Naive thymus-derived CD8-positive, alpha-beta T cell (primary cell): Measurements from ENCODE around the gene UNC93B1. TPM values are rescaled to one million over a fixed set of nuclear protein-coding genes. Genes with fewer than 3 reads are reported as not detected.

Source experiments
- ATAC-seq, 2 donors: fragments of 150-1000 bp; cut with Tn5 transposase in 1 of 2; sonication (Bioruptor Pico), chemical (Tn5 transposase) in 1 of 2; 1 replicate in 1 of 2; 2 replicates in 1 of 2; pipeline ENCODE4 v1.10.0; 2021; ENCODE audit warnings: mild to moderate bottlenecking in 2 of 2, moderate library complexity in 2 of 2
- POLR2A ChIA-PET: fragments of 350-600 bp; sonication (Branson Sonifier 250); formaldehyde crosslinking; loops from one replicate; lab custom pipeline; 2021; ENCODE audit warnings: antibody characterized with exemption; lab: Charles Lee
- DNase-seq, 10 donors: peaks; one replicate each; pipeline versions ENCODE4 v3.0.0 to v3.0.0-alpha.2; 2020 to 2022
- H3K27ac Mint-ChIP-seq, 10 donors: one replicate each; pipeline ENCODE4 v1.8.0; 2020 to 2022; ENCODE audit warnings: mild to moderate bottlenecking in 10 of 10, mixed read lengths in 10 of 10, moderate library complexity in 4 of 10, inconsistent platforms in 1 of 10
- H3K27me3 Mint-ChIP-seq, 5 donors: one replicate each; pipeline ENCODE4 v1.8.0; 2021 to 2022; ENCODE audit warnings: mixed read lengths in 5 of 5
- H3K36me3 Mint-ChIP-seq, 3 donors: one replicate each; pipeline ENCODE4 v1.8.0; 2020 to 2022; ENCODE audit warnings: mixed read lengths in 3 of 3, mild to moderate bottlenecking in 2 of 3, inconsistent platforms in 1 of 3
- H3K4me1 Mint-ChIP-seq, 4 donors: one replicate each; pipeline ENCODE4 v1.8.0; 2021 to 2022; ENCODE audit warnings: mixed read lengths in 4 of 4
- H3K4me3 Mint-ChIP-seq, 10 donors: one replicate each; pipeline ENCODE4 v1.8.0; 2020 to 2022; ENCODE audit warnings: mild to moderate bottlenecking in 10 of 10, mixed read lengths in 10 of 10, moderate library complexity in 6 of 10, inconsistent platforms in 1 of 10
- H3K9me3 Mint-ChIP-seq, 9 donors: one replicate each; pipeline ENCODE4 v1.8.0; 2020 to 2022; ENCODE audit warnings: mixed read lengths in 9 of 9, mild to moderate bottlenecking in 3 of 9, inconsistent platforms in 1 of 9, moderate library complexity in 1 of 9
- polyA plus RNA-seq, 3 donors: library from polyadenylated mRNA; unstranded; fragments of 300-500 nt; fragmentation: Illumina TruSeq; gene quantifications; one replicate each; pipeline ENCODE4 v1.2.3, GENCODE V29; 2021
- total RNA-seq, 8 experiments: library from RNA in 2 of 8; stranded (reverse) in 2 of 8; gene quantifications; one replicate each; pipeline ENCODE4 v1.2.3 and lab custom pipeline; 2021 to 2026

The UNC93B1 gene, protein sequence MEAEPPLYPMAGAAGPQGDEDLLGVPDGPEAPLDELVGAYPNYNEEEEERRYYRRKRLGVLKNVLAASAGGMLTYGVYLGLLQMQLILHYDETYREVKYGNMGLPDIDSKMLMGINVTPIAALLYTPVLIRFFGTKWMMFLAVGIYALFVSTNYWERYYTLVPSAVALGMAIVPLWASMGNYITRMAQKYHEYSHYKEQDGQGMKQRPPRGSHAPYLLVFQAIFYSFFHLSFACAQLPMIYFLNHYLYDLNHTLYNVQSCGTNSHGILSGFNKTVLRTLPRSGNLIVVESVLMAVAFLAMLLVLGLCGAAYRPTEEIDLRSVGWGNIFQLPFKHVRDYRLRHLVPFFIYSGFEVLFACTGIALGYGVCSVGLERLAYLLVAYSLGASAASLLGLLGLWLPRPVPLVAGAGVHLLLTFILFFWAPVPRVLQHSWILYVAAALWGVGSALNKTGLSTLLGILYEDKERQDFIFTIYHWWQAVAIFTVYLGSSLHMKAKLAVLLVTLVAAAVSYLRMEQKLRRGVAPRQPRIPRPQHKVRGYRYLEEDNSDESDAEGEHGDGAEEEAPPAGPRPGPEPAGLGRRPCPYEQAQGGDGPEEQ
- 10 to 100 TPM; 15.1 to 17.4 TPM for total RNA-seq
- polyA plus RNA-seq: 10 to 100 TPM in 2 of 3 donors, 1 to 10 TPM in 1; 8.9 to 11.0 (median 10.8) TPM
- total RNA-seq (lab: John Stamatoyannopoulos, UW): 12.4 to 15.7 (median 12.9) reads per million in 6 experiments

DNA sequence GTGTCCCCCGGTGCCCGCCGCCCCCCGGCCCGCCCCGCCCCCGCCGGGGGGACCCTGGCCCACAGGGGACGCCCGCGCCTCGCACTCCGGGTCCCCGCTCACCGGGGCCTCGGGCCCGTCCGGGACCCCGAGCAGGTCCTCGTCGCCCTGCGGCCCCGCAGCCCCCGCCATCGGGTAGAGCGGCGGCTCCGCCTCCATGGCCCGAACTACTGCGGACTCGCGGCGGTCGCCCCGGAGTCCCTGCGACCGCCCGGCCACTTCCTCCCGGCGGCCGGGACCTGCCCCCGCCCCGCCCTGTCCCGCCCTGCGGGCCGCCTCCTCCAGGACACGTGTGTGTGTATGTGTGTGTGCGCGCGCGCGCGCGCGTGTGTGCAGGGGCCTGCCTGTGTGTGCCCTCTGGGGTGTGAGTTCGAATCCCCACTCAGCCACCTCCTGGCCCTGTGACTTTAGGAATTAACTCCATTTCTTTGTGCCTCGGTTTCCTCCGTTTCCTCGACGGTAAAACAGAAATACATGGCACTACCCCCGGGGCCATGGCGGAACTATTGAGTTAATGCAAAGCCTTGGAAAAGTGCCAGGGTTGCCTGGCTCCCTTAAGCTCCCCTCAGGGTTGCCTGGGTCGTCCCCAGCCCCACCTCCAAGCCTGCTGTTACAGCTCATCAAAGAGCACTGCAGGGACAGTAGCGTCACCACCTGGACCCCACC is at the start of gene UNC93B1:
Gene UNC93B1, minus strand, starts transcription at position 252 of the 705 bp plus-strand sequence. Its CDS starts 54 bp downstream, at position 198.
- POLR2A ChIA-PET: interaction anchor here (0.5 to 2.4 kb wide), 4 partner anchors 27 to 210 kb away, joined by 3 to 6 read pairs (median 4); partner anchors contain the start of genes NDUFS8 and TCIRG1
- peaks cover 12 to 37% (median 28%) of the 10 kb centered on the region in 4 donors for H3K4me1 Mint-ChIP-seq
- H3K27ac Mint-ChIP-seq: peak within 1 kb of the TSS; percentile 56 to 92 (median 88)
- H3K4me3 Mint-ChIP-seq: peak within 1 kb of the TSS; percentile 80 to 93 (median 87)
- H3K36me3 Mint-ChIP-seq: peaks cover 0 to 2% (median 0%) of the 10 kb centered on the region in 3 donors
- H3K9me3 Mint-ChIP-seq: no peaks in the 10 kb centered on the region
- peak; percentile 63 to 90 (median 70) for DNase-seq
- peak; percentile 79 to 81 for ATAC-seq
- H3K27me3 Mint-ChIP-seq: no peaks in the 10 kb centered on the region

DNA sequence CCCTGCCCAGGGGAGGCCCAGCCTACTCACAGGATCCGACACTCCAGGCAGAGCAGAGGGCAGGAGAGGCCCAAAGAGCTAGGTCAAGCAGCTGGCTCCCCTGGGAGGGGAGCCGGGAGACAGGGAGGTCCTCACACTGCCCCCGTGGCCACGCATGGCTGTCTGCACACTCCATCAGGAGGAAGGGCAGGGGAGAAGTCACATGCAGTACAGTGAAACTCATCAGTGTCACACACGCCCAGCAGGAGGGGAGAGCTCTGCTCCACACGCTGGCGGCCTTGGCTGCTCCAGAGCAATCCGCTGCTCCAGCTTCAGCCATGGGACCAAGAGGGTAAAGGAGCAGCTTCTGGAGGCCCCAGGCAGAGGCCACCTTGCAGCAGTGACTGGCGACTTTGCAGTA is 49.2 kb upstream of the UNC93B1 start:
- ATAC-seq: no peak
- Mint-ChIP-seq H3K9me3 (no peaks in the 10 kb centered on the region), H3K27ac (peak overlapping the region in 3 of 10 donors; percentile 24 to 85 (median 60)), H3K27me3 (no peaks in the 10 kb centered on the region), H3K4me1 (no peaks in the 10 kb centered on the region), H3K4me3 (no peak overlapping the region), H3K36me3 (peaks cover 0 to 21% (median 0%) of the 10 kb centered on the region in 3 donors)
- DNase-seq: no peak
- POLR2A ChIA-PET: interaction anchor here (1.8 kb wide), 1 partner anchor 23 kb away, joined by 4 read pairs; no protein-coding TSS in a partner anchor

DNA sequence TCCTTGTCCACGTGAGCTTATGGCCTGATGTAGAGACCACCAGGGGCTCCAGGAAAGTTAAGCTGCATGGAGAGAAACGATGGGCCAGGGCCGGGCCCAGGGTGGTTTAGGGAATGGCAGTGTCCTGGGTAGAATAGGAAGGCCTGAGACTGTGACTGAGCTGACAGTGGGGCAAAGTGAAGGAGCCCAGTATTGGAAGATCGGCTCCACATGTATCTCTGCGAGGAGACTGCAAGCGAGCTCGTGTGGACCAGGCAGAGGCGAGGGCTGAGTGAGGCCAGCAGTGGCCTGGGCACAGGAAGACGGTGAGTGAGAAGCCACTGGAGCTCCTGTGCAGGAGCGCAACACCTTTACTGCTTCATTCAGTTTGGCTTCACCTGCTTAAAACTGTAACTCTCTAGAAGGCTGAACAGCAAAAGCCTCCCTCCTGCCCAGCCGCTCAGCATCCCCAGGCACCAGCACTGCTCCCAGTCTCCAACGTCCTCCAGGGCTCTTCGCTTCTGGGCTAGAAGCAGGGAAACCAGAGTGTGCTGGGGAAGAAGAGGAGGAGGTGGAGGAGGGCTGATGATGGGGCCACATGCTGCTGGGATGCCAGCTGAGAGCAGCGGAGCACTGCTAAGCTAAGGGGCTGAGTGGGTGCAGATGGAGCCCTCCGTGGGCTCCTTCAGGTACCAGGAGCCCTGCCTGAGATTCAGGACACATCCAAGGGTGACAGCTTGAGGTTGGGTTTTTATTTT is 48.4 kb upstream of the UNC93B1 start:
- Mint-ChIP-seq H3K27ac (peak overlapping the region in 5 of 10 donors; percentile 14 to 85 (median 31)), H3K4me1 (no peaks in the 10 kb centered on the region), H3K4me3 (no peak overlapping the region), H3K9me3 (no peaks in the 10 kb centered on the region), H3K36me3 (peaks cover 0 to 21% (median 0%) of the 10 kb centered on the region in 3 donors), H3K27me3 (no peaks in the 10 kb centered on the region)
- no peak for DNase-seq
- ATAC-seq: no peak
- POLR2A ChIA-PET: interaction anchor here (1.8 kb wide), 1 partner anchor 24 kb away, joined by 4 read pairs; no protein-coding TSS in a partner anchor

DNA sequence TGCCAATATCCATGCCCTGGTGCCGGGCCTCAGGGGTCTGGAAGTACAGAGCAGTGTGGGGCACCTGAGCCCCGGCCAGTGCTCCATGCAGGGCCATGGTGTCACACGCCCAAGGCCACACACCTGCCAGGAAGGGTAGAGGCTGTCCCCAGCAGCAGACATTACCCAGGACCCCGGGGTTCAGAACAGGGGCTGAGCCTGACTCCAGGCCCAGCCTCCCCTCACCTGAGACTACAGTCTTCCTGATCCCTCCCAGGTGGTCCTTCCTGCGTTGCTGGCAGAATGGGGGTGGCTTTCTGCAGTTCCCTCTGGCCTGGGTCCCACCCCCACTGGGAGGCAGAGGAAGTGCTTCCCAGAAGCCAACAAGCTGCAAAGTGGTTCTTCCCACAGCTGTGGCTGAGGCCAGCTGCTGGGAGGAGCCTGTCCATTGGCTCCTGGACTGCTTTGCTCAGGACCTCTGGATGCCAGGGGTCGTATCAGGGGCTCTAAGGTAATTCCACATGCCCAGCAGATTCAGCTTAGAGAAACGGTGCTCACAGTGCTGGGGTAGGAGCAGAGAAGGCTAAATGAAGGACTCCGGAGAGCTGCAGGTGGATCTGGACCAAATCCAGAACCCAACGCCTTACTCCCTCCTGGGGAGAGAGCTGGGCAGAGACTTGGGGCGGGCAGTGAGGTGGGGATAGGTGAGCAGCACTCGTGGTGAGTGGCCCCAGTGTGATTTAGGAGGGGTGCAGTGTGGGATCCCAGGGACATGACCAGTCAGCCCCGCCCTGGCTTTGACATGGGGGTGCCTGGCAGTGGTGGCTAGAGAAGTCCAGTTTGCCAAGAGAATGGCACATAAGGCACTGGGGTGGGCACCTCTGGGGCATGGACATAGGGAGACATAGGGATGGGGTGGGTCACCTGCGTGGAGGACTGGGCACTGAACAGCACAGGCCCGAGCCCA is 47.6 kb upstream of the UNC93B1 start:
- Mint-ChIP-seq H3K36me3 (peaks cover 0 to 23% (median 0%) of the 10 kb centered on the region in 3 donors), H3K9me3 (no peaks in the 10 kb centered on the region), H3K4me1 (no peaks in the 10 kb centered on the region), H3K27ac (peak overlapping the region in 6 of 10 donors; percentile 19 to 85 (median 70)), H3K27me3 (no peaks in the 10 kb centered on the region), H3K4me3 (no peak overlapping the region)
- POLR2A ChIA-PET: no interaction called here
- ATAC-seq: no peak
- no peak for DNase-seq

DNA sequence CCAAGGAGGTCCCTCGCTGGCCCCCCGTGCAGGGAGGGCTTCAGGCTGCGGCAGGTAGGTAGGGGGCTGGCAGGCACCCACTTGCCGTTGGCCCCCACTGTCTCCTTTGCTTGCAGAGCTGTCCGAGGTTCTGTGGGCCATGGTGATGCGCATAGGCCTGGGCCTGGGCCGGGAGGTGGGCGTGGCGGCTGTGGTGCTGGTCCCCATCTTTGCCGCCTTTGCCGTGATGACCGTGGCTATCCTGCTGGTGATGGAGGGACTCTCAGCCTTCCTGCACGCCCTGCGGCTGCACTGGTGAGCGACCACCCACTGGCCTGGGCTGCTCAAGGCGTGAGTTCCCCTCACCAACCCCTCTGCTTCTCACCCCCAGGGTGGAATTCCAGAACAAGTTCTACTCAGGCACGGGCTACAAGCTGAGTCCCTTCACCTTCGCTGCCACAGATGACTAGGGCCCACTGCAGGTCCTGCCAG is 46.5 kb upstream of the UNC93B1 start:
- no peaks in the 10 kb centered on the region for H3K27me3 Mint-ChIP-seq
- no peaks in the 10 kb centered on the region for H3K4me1 Mint-ChIP-seq
- DNase-seq (no peak), ATAC-seq (no peak)
- no peak overlapping the region for H3K27ac Mint-ChIP-seq
- peaks cover 0 to 31% (median 0%) of the 10 kb centered on the region in 3 donors for H3K36me3 Mint-ChIP-seq
- H3K9me3 Mint-ChIP-seq: no peaks in the 10 kb centered on the region
- POLR2A ChIA-PET: no interaction called here
- H3K4me3 Mint-ChIP-seq: no peak overlapping the region

DNA sequence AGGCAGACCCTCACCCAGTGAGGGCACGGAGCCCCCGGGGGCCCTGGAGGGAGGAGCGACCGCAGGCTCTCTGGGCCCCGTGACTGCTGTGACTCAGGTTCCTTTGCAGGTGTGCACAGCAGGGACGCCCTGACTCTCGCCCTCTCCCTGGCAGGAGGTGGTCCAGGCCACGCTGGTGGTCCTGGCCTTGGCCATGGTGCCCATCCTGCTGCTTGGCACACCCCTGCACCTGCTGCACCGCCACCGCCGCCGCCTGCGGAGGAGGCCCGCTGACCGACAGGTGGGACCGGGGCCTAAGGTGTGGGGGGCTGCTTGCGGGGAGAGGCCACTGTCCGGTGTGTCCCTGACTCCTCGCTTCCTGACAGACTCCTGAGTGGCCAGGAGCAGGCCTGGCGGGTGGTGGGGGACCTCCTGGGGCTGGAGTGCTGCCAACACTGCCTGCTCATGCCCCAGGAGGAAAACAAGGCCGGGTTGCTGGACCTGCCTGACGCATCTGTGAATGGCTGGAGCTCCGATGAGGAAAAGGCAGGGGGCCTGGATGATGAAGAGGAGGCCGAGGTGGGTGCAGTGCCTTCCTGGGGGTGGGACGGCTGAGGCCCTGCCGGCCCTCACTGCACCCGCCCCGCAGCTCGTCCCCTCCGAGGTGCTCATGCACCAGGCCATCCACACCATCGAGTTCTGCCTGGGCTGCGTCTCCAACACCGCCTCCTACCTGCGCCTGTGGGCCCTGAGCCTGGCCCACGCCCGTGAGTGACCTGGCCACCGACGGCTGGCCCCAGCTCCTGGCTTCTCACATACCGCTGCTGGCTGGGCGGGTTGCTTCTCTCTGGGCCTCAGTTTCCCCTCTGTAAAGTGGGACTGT is 45.8 kb upstream of the UNC93B1 start:
- ATAC-seq (no peak), DNase-seq (no peak)
- POLR2A ChIA-PET: no interaction called here
- peaks cover 0 to 32% (median 0%) of the 10 kb centered on the region in 3 donors for H3K36me3 Mint-ChIP-seq
- no peaks in the 10 kb centered on the region for H3K27me3 Mint-ChIP-seq
- no peaks in the 10 kb centered on the region for H3K9me3 Mint-ChIP-seq
- H3K4me3 Mint-ChIP-seq: no peak overlapping the region
- no peak overlapping the region for H3K27ac Mint-ChIP-seq
- H3K4me1 Mint-ChIP-seq: no peaks in the 10 kb centered on the region

DNA sequence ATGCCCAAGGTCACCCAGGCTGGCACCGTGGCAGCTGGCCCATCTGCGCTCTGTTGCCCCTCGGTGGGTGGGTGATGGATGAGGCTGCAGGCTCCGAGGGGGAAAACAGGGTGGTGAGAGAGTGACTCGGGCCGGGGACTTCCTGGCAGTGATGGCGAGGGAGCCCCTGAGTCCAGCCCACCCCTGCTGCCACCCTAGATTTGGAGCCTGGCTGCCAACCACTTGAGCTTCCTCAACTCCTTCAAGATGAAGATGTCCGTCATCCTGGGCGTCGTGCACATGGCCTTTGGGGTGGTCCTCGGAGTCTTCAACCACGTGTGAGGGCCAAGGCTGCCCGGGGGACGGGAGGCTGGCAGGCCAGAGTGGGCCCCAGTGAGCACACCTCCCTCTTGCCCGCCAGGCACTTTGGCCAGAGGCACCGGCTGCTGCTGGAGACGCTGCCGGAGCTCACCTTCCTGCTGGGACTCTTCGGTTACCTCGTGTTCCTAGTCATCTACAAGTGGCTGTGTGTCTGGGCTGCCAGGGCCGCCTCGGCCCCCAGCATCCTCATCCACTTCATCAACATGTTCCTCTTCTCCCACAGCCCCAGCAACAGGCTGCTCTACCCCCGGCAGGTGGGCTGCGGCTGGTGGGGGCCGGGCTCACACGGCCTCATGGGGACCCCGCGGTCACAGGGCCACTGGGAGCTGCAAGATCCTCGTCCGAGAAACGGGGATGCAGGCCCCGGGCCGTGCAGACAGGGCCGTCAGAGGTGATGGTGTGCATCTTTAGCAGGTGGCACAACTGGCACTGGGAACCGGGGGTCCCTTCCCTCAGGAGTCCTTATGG is 45.0 kb upstream of the UNC93B1 start:
- Mint-ChIP-seq H3K4me1 (no peaks in the 10 kb centered on the region), H3K27me3 (no peaks in the 10 kb centered on the region), H3K9me3 (no peaks in the 10 kb centered on the region), H3K4me3 (no peak overlapping the region), H3K36me3 (peaks cover 0 to 36% (median 0%) of the 10 kb centered on the region in 3 donors), H3K27ac (no peak overlapping the region)
- ATAC-seq (no peak), DNase-seq (peak in 1 of 10 donors; percentile 53)
- POLR2A ChIA-PET: interaction anchor here (1.0 kb wide), 1 partner anchor 9 kb away, joined by 3 read pairs; no protein-coding TSS in a partner anchor

DNA sequence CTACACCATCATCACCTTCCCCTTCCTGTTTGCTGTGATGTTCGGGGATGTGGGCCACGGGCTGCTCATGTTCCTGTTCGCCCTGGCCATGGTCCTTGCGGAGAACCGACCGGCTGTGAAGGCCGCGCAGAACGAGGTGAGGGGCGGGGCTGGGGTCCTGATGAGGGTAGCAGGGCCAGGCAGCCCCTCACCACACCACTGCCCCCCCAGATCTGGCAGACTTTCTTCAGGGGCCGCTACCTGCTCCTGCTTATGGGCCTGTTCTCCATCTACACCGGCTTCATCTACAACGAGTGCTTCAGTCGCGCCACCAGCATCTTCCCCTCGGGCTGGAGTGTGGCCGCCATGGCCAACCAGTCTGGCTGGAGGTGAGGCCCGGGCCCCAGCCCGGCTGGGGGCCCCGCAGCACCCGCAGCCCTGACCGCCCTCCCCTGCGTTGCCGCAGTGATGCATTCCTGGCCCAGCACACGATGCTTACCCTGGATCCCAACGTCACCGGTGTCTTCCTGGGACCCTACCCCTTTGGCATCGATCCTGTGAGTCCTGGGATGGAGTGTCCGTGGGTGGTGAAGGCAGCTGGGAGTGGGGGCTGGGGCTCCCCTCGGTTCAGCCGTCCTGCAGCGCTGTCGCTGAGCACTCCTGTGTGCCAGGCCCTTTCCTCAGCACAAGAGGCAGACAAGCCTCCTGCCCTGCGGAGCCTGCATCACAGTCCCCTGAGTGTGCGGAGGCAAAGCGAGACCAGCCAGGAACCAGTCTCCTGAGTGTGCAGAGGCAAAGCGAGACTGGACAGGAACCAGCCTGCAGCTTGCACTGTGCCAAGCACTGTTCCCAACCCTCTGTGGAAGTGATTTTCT is 43.8 kb upstream of the UNC93B1 start:
- DNase-seq: no peak
- Mint-ChIP-seq H3K4me3 (no peak overlapping the region), H3K36me3 (peaks cover 0 to 33% (median 0%) of the 10 kb centered on the region in 3 donors), H3K9me3 (no peaks in the 10 kb centered on the region), H3K27me3 (no peaks in the 10 kb centered on the region), H3K4me1 (no peaks in the 10 kb centered on the region), H3K27ac (no peak overlapping the region)
- POLR2A ChIA-PET: interaction anchor here (0.5 to 1.1 kb wide), 3 partner anchors 8 to 448 kb away, joined by 3 to 4 read pairs (median 3); partner anchors contain the start of gene TCIRG1
- ATAC-seq: no peak

DNA sequence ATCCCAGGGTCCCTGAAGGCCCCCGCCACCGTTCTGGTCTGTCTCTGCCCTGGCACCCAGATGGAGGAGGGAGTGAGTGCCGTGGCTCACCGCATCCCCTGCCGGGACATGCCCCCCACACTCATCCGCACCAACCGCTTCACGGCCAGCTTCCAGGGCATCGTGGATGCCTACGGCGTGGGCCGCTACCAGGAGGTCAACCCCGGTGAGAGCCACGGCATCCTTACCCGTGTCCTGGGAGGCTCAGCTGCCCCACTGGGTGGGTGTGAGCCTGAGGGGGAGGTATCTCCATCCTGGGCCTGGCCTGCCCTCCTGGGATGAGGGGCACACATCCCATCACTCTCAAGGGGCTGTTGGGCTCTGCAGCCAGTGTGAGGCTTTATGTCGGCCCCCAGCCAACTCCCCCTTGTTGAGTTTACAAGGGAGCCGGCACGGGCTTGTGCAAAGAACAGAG is 41.0 kb upstream of the UNC93B1 start:
- H3K27me3 Mint-ChIP-seq: no peaks in the 10 kb centered on the region
- POLR2A ChIA-PET: no interaction called here
- H3K36me3 Mint-ChIP-seq: peaks cover 0 to 23% (median 0%) of the 10 kb centered on the region in 3 donors
- peak in 1 of 10 donors; percentile 51 for DNase-seq
- no peak overlapping the region for H3K27ac Mint-ChIP-seq
- H3K4me3 Mint-ChIP-seq: no peak overlapping the region
- no peak for ATAC-seq
- peaks cover 7 to 16% (median 15%) of the 10 kb centered on the region in 4 donors for H3K4me1 Mint-ChIP-seq
- H3K9me3 Mint-ChIP-seq: no peaks in the 10 kb centered on the region
